ENCODE data around the gene CRAT. TPM values are rescaled to one million over a fixed set of nuclear protein-coding genes. Genes with fewer than 3 reads are reported as not detected.

The CRAT gene
- total and polyA plus RNA-seq, 2 experiments from 2014 or later = 4.6 to 9.9 TPM

GRCh38 chr9:129053020-129053419 is 57.6 kb downstream of the CRAT start (continued):
- TF ChIP-seq, protein P1, sequence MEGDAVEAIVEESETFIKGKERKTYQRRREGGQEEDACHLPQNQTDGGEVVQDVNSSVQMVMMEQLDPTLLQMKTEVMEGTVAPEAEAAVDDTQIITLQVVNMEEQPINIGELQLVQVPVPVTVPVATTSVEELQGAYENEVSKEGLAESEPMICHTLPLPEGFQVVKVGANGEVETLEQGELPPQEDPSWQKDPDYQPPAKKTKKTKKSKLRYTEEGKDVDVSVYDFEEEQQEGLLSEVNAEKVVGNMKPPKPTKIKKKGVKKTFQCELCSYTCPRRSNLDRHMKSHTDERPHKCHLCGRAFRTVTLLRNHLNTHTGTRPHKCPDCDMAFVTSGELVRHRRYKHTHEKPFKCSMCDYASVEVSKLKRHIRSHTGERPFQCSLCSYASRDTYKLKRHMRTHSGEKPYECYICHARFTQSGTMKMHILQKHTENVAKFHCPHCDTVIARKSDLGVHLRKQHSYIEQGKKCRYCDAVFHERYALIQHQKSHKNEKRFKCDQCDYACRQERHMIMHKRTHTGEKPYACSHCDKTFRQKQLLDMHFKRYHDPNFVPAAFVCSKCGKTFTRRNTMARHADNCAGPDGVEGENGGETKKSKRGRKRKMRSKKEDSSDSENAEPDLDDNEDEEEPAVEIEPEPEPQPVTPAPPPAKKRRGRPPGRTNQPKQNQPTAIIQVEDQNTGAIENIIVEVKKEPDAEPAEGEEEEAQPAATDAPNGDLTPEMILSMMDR (conservative IDR thresholded peaks at IDR 0.05; ENCODE audit: low read depth in 2 of 2) = no peak
- TF ChIP-seq, protein P2, sequence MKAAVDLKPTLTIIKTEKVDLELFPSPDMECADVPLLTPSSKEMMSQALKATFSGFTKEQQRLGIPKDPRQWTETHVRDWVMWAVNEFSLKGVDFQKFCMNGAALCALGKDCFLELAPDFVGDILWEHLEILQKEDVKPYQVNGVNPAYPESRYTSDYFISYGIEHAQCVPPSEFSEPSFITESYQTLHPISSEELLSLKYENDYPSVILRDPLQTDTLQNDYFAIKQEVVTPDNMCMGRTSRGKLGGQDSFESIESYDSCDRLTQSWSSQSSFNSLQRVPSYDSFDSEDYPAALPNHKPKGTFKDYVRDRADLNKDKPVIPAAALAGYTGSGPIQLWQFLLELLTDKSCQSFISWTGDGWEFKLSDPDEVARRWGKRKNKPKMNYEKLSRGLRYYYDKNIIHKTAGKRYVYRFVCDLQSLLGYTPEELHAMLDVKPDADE (IDR thresholded peaks at IDR 0.05) = no peak
- TF ChIP-seq EZH2 (IDR thresholded peaks at IDR 0.05; ENCODE audit: low read depth, unreplicated experiment) = no peak
- no peak for TF ChIP-seq POLR2AphosphoS5 (IDR thresholded peaks at IDR 0.05; ENCODE audit: low read depth)

DNA sequence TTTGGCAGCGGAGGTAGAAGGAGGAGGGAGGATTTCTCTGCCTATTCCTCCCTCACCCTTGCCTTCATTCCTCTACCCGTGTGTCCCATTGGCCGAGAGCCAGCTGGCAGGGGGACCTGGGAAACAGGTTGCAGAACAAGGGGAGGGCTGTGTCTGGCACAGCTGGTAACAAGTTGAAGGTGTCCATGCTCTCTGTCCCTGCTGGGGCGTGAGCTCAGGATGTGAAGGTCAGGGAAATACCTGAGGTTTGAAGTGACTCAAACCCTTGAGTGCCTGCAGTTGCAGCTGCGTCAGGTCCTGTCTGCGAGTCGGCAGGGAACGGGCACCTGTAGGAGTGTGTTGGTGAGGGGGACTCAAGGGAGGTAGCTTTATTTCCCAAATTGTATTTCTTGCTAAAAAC is 58.0 kb downstream of the CRAT start:
- Histone ChIP-seq H3K79me2 (replicated peaks; ENCODE audit: insufficient read depth) (no peaks in the 10 kb centered on the region), H3K27me3 (ENCODE audit: insufficient read depth) (no peaks in the 10 kb centered on the region), H4K20me1 (replicated peaks; ENCODE audit: insufficient read depth) (no peaks in the 10 kb centered on the region), H3K4me3 (no peak overlapping the region), H3K27ac (ENCODE audit: low read depth) (no peak overlapping the region), H3K9me2 (ENCODE audit: insufficient read depth) (no peaks in the 10 kb centered on the region), H3K36me3 (ENCODE audit: insufficient read depth) (peaks cover 11% of the 10 kb centered on the region), H3K4me1 (ENCODE audit: insufficient read depth) (no peaks in the 10 kb centered on the region), H3K4me2 (no peak overlapping the region), H2AFZ (no peak overlapping the region), H3F3A (replicated peaks; ENCODE audit: low read depth) (no peaks in the 10 kb centered on the region)
- no peaks in the 10 kb centered on the region for H3K9me3 Mint-ChIP-seq
- no peaks in the 10 kb centered on the region for H3K4me1 Mint-ChIP-seq
- ATAC-seq (no peak), DNase-seq (ENCODE audit: low spot score) (no peak)
- TF ChIP-seq STAT1 (IDR thresholded peaks at IDR 0.05; ENCODE audit: unreplicated experiment) = no peak
- H3K27ac Mint-ChIP-seq = no peak overlapping the region
- H3K27me3 Mint-ChIP-seq (ENCODE audit: insufficient read depth, low read depth, poor library complexity) = no peaks in the 10 kb centered on the region
- peaks cover 26% of the 10 kb centered on the region for H3K36me3 Mint-ChIP-seq (ENCODE audit: low read depth)
- H3K4me3 Mint-ChIP-seq = no peak overlapping the region

Other genes with a start within 250 kb of the CRAT start
- gene KYAT1, start 228.8 kb downstream of the CRAT start, total RNA-seq (2014; rRNA removed; shearing (Covaris generic)) = 29.8 and 34.0 TPM in 2 replicates
- 23.0 and 26.1 TPM in 2 replicates for gene KYAT1, start 228.8 kb downstream of the CRAT start, polyA plus RNA-seq (2016; fragmentation: Nextera tagmentation; extraction: Ambion mirVana)
- 75.7 and 80.5 TPM in 2 replicates for gene LRRC8A, start 228.7 kb downstream of the CRAT start, total RNA-seq (2014; rRNA removed; shearing (Covaris generic))
- 35.3 and 37.3 TPM in 2 replicates for gene LRRC8A, start 228.7 kb downstream of the CRAT start, polyA plus RNA-seq (2016; fragmentation: Nextera tagmentation; extraction: Ambion mirVana)
- gene PHYHD1, start 189.8 kb downstream of the CRAT start, total RNA-seq (2014; rRNA removed; shearing (Covaris generic)) = 4.1 and 10.4 TPM in 2 replicates
- 16.8 and 23.4 TPM in 2 replicates for gene PHYHD1, start 189.8 kb downstream of the CRAT start, polyA plus RNA-seq (2016; fragmentation: Nextera tagmentation; extraction: Ambion mirVana)
- 20.2 and 21.3 TPM in 2 replicates for gene DOLK, start 163.2 kb downstream of the CRAT start, total RNA-seq (2014; rRNA removed; shearing (Covaris generic))
- 9.8 and 10.3 TPM in 2 replicates for gene DOLK, start 163.2 kb downstream of the CRAT start, polyA plus RNA-seq (2016; fragmentation: Nextera tagmentation; extraction: Ambion mirVana)
- gene NUP188, start 163.1 kb downstream of the CRAT start, total RNA-seq (2014; rRNA removed; shearing (Covaris generic)) = 107 and 117 TPM in 2 replicates
- 25.5 and 28.4 TPM in 2 replicates for gene NUP188, start 163.1 kb downstream of the CRAT start, polyA plus RNA-seq (2016; fragmentation: Nextera tagmentation; extraction: Ambion mirVana)
- 64.3 and 68.0 TPM in 2 replicates for gene SH3GLB2, start 82.5 kb downstream of the CRAT start, total RNA-seq (2014; rRNA removed; shearing (Covaris generic))
- gene SH3GLB2, start 82.5 kb downstream of the CRAT start, polyA plus RNA-seq (2016; fragmentation: Nextera tagmentation; extraction: Ambion mirVana) = 21.9 and 22.8 TPM in 2 replicates
- gene MIGA2, start 74.2 kb downstream of the CRAT start, total RNA-seq (2014; rRNA removed; shearing (Covaris generic)) = 37.1 and 47.8 TPM in 2 replicates
- 15.3 and 19.3 TPM in 2 replicates for gene MIGA2, start 74.2 kb downstream of the CRAT start, polyA plus RNA-seq (2016; fragmentation: Nextera tagmentation; extraction: Ambion mirVana)
- 30.0 and 31.9 TPM in 2 replicates for gene DOLPP1, start 29.7 kb downstream of the CRAT start, total RNA-seq (2014; rRNA removed; shearing (Covaris generic))
- 20.5 and 23.3 TPM in 2 replicates for gene DOLPP1, start 29.7 kb downstream of the CRAT start, polyA plus RNA-seq (2016; fragmentation: Nextera tagmentation; extraction: Ambion mirVana)
- gene PTPA, start 622 bp upstream of the CRAT start, total RNA-seq (2014; rRNA removed; shearing (Covaris generic)) = 110 and 122 TPM in 2 replicates
- gene PTPA, start 622 bp upstream of the CRAT start, polyA plus RNA-seq (2016; fragmentation: Nextera tagmentation; extraction: Ambion mirVana) = 53.9 and 57.3 TPM in 2 replicates
- gene IER5L, start 67.5 kb upstream of the CRAT start, total RNA-seq (2014; rRNA removed; shearing (Covaris generic)) = 0.90 and 1.2 TPM in 2 replicates
- gene IER5L, start 67.5 kb upstream of the CRAT start, polyA plus RNA-seq (2016; fragmentation: Nextera tagmentation; extraction: Ambion mirVana) = 0.19 and 0.24 TPM in 2 replicates

Measured in GM23338 (cell line).